H4 (cell line): ENCODE measurements around the gene ZCCHC17. TPM values are rescaled to one million over a fixed set of nuclear protein-coding genes. Genes with fewer than 3 reads are reported as not detected.
"Not testable (repeated sequence)": the region's sequence is repeated elsewhere in the genome, so short reads cannot be mapped to it uniquely, and the experiment has no call there.

ENCODE experiments used
- DNase-seq: peaks from one replicate; pipeline ENCODE4 v3.0.0-alpha.2; 2015; ENCODE audit warnings: low spot score
- total RNA-seq: library from RNA; depleted of rRNA; stranded (reverse); fragments of >200 nt; shearing (Covaris generic); gene quantifications from 2 replicates; pipeline ENCODE4 v1.2.3, GENCODE V29; 2014

Gene ZCCHC17
- total RNA-seq, 1 experiment from 2014 or later: 50.2 TPM

DNA sequence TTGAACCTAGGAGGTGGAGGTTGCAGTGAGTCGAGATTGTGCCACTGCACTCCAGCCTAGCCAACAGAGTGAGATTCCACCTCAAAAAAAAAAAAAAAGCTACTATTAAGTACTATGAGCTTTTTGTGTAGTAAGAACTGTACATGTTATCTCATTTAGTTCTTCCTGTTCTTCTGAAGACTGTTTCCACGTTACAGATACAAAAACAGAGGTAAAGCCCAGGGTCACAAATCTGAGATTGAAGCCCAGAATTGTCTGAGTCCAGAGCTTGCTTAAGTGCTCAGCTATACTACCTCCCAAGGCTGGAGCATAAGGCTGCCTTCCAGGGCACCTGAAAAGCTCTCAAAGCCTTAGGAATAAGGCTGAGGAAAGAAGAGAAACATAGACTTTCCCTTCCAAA lies 73.2 kb downstream of the ZCCHC17 start:
- no peak for DNase-seq

- DNase-seq: no peak
These were observed 73.7 kb downstream of the ZCCHC17 start for GRCh38 chr1:31370565-31370964.

GRCh38 chr1:31371121-31371959 lies 74.5 kb downstream of the ZCCHC17 start:
- DNase-seq: no peak

- no peak for DNase-seq
These were observed 75.2 kb downstream of the ZCCHC17 start for GRCh38 chr1:31372051-31372450.

GRCh38 chr1:31372751-31373055 lies 75.9 kb downstream of the ZCCHC17 start:
- DNase-seq: no peak

GRCh38 chr1:31373056-31373896 lies 76.4 kb downstream of the ZCCHC17 start, which contains the start of gene FABP3:
FABP3 (minus strand) TSS chr1:31373076; CDS start chr1:31373014, 62 bp downstream.
- DNase-seq: no peak

- DNase-seq: no peak
These were observed 77.2 kb downstream of the ZCCHC17 start for GRCh38 chr1:31373897-31374486.

DNA sequence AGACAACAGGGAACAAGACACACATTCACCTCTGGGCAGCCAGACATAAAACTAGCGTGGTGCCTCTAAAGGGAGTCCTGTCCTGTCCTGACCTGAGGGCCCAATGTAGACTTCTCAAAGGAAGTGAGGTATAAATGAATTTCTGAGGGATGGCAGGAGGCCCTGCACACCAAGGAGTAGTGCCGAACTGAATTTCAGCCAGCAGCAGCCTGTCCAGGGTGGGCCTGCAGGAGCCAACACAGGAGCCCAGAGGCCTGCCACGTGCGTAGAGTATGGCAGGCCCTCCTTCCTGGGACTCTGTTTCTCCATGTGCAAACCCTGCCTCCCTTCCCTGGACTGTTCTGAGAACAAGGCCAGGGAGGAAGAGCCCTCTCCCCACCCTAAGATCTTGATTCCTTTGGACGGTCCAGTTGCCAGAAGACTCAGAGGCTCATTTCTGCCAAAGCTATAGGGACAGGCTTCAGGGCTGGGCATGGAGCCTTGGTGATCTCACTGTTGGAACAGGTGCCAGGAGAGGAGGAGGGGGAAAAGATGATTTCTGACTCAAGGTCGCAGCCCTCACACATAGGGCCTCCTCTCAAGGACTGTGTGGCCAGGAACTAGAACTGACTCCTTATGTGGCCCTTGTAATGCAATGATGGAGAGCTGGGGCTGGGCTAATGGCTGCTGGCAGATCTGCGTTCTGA lies 77.8 kb downstream of the ZCCHC17 start:
- no peak for DNase-seq

GRCh38 chr1:31376375-31377134 lies 79.7 kb downstream of the ZCCHC17 start:
- DNase-seq: peak; percentile 71

DNA sequence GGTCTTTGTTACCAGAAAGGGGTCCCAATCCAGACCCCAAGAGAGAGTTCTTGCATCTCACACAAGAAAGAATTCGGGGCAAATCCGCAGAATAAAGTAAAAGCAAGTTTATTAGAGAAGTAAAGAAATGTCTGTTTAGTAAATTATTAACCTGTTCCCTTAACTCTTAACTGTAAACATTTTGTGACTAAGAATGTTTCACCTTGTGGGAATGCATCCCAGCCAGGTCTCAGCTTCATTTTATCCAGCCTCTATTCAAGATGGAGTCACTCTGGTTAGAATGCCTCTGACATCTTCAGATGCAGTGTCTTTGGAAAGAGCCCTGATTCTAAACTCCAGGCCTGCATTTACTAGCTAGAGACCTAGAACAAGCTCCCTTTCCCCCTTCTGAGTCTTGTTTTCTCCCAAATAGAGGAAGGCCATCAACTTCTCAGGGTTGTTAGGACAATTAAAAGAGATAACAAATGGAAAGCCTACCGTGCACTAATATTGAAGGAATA lies 80.6 kb downstream of the ZCCHC17 start:
- no peak for DNase-seq

GRCh38 chr1:31378001-31378400 lies 81.2 kb downstream of the ZCCHC17 start:
- DNase-seq: no peak

GRCh38 chr1:31380181-31380580 lies 83.3 kb downstream of the ZCCHC17 start:
- DNase-seq: no peak

- no peak for DNase-seq
These were observed 84.8 kb downstream of the ZCCHC17 start for GRCh38 chr1:31381394-31382294.

GRCh38 chr1:31382379-31382989 lies 85.7 kb downstream of the ZCCHC17 start:
- no peak for DNase-seq

DNA sequence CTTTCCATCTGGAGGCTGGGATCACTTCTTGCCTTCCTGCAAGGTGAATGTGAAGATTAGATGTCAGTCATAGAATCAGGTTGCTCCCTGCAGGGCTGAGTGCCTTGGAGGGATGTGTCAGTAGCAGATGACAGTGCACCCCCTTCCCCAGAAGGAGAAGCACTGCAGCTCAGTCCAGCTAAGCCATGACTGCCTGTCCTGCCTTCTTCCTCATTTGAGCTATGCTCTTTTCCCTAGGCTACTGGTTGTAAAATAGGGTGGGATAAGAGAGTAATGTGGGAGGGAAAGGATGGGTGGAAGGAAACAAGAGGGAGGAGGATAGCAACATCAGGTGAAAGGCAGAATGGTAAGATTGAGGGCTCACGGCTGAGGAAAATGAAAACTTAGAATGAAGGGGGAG lies 87.1 kb downstream of the ZCCHC17 start:
- DNase-seq: no peak

GRCh38 chr1:31386576-31387243 lies 89.9 kb downstream of the ZCCHC17 start:
- not testable (repeated sequence) for DNase-seq

GRCh38 chr1:31387612-31388011 lies 90.8 kb downstream of the ZCCHC17 start:
- no peak for DNase-seq

- DNase-seq: no peak
These were observed 92.8 kb downstream of the ZCCHC17 start for GRCh38 chr1:31389616-31390015.

DNA sequence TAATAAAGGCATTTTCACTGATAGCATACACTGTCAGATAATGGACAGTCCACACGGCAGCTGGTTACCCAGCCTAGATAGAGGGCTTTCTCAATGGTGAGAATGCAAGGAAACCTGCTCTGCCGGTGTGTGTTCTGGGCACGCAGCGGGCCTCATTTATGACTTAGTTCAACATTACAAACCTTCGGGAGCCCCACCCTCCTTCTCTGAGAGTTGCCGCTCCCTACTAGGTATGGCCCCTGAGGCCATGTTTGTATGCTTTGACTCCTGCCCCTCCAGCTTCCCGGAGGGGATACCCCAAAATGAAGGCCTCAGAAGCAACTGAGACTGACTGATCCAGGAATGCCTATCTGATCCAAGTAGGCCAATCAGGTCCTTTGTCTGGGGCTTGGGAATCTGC lies 93.2 kb downstream of the ZCCHC17 start:
- DNase-seq: no peak
